ENCODE results near the gene SH2D4B. TPM values are rescaled to one million over a fixed set of nuclear protein-coding genes. Genes with fewer than 3 reads are reported as not detected.

The SH2D4B gene
- total RNA-seq, 4 donors from 2014 or later: not detected

GRCh38 chr10:80536361-80536835 lies 1.3 kb upstream of the SH2D4B start:
- no peaks in the 10 kb centered on the region for H3K36me3 ChIP-seq
- peaks cover 5% of the 10 kb centered on the region for H3K27me3 ChIP-seq
- WGBS, 2 donors (ENCODE audit: low coverage in 1 of 2): 100% methylated on average over 2 to 4 of the region's 17 CpGs
- TF ChIP-seq, protein P1, sequence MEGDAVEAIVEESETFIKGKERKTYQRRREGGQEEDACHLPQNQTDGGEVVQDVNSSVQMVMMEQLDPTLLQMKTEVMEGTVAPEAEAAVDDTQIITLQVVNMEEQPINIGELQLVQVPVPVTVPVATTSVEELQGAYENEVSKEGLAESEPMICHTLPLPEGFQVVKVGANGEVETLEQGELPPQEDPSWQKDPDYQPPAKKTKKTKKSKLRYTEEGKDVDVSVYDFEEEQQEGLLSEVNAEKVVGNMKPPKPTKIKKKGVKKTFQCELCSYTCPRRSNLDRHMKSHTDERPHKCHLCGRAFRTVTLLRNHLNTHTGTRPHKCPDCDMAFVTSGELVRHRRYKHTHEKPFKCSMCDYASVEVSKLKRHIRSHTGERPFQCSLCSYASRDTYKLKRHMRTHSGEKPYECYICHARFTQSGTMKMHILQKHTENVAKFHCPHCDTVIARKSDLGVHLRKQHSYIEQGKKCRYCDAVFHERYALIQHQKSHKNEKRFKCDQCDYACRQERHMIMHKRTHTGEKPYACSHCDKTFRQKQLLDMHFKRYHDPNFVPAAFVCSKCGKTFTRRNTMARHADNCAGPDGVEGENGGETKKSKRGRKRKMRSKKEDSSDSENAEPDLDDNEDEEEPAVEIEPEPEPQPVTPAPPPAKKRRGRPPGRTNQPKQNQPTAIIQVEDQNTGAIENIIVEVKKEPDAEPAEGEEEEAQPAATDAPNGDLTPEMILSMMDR (IDR thresholded peaks at IDR 0.05): no peak
- TF ChIP-seq EP300 (IDR thresholded peaks at IDR 0.05) (no peak), POLR2A (IDR thresholded peaks at IDR 0.05) (no peak), POLR2AphosphoS5 (IDR thresholded peaks at IDR 0.05) (no peak)
- peak overlapping the region in 2 of 4 donors; percentile 38 to 67 for H3K27ac ChIP-seq
- no peaks in the 10 kb centered on the region for H3K9me3 ChIP-seq
- no peak for ATAC-seq
- peaks cover 0 to 11% (median 0%) of the 10 kb centered on the region in 3 donors for H3K4me1 ChIP-seq
- H3K4me3 ChIP-seq: peak overlapping the region; percentile 25 to 52

DNA sequence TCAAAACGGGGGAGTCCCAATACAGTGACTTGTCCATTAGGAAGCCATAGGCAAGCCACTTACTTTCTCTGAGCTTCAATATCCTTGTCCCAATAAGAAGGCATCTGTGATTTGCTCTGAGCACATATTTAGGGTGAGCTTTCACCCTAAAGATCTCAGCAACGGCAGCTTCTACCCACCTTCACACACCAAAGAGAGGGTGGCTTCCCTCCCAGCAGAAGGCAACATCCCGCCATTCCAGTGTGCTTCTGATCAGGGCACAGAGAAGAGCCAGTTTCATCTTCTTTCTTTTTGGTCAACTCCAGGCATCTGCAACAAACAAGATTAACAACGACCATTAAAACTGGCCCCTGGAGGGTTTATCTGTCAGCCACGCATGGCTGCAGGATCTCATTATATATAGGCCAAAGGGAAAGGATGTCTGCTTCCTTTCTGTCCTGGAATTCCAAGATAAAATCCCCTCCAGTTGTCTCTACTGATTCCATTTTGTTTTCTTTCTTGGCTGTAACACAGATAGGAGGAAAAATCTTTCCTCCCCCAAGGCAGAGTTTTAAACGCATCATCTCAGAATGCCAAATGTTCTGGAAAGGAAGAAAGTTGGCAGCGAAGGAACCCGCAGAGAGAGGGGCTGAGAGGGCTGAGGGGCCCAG lies 491 bp upstream of the SH2D4B start:
- H3K27me3 ChIP-seq: peaks cover 5% of the 10 kb centered on the region
- H3K9me3 ChIP-seq: no peaks in the 10 kb centered on the region
- 60 to 87% methylated on average over 5 of the region's 8 CpGs for WGBS, 2 donors (ENCODE audit: low coverage in 1 of 2)
- no peaks in the 10 kb centered on the region for H3K36me3 ChIP-seq
- H3K4me3 ChIP-seq: no peak overlapping the region
- TF ChIP-seq POLR2A (IDR thresholded peaks at IDR 0.05) (no peak), EP300 (IDR thresholded peaks at IDR 0.05) (no peak), POLR2AphosphoS5 (IDR thresholded peaks at IDR 0.05) (no peak)
- TF ChIP-seq, protein P1 (IDR thresholded peaks at IDR 0.05): no peak
- ATAC-seq: no peak
- H3K27ac ChIP-seq: no peak overlapping the region
- H3K4me1 ChIP-seq: peaks cover 0 to 11% (median 0%) of the 10 kb centered on the region in 3 donors

GRCh38 chr10:80538481-80539185 lies 931 bp downstream of the SH2D4B start:
- H3K27me3 ChIP-seq: peaks cover 5% of the 10 kb centered on the region
- TF ChIP-seq POLR2AphosphoS5 (IDR thresholded peaks at IDR 0.05): no peak
- TF ChIP-seq, protein P1 (IDR thresholded peaks at IDR 0.05): no peak
- TF ChIP-seq EP300 (IDR thresholded peaks at IDR 0.05): no peak
- TF ChIP-seq POLR2A (IDR thresholded peaks at IDR 0.05): no peak
- H3K36me3 ChIP-seq: no peaks in the 10 kb centered on the region
- H3K9me3 ChIP-seq: no peaks in the 10 kb centered on the region
- 100% methylated on average over 3 of the region's 16 CpGs; no CpG with 5 or more reads in 1 of the 2 donors for WGBS, 2 donors (ENCODE audit: low coverage in 1 of 2)
- no peak overlapping the region for H3K27ac ChIP-seq
- no peak for ATAC-seq
- H3K4me1 ChIP-seq: peaks cover 0 to 11% (median 0%) of the 10 kb centered on the region in 3 donors
- H3K4me3 ChIP-seq: no peak overlapping the region

- H3K27me3 ChIP-seq: peaks cover 5% of the 10 kb centered on the region
- WGBS, 2 donors (ENCODE audit: low coverage in 1 of 2): 68 to 72% methylated on average over 4 of the region's 7 CpGs
- no peak overlapping the region for H3K27ac ChIP-seq
- H3K9me3 ChIP-seq: no peaks in the 10 kb centered on the region
- TF ChIP-seq, protein P1 (IDR thresholded peaks at IDR 0.05): no peak
- no peak overlapping the region for H3K4me3 ChIP-seq
- no peak for ATAC-seq
- no peaks in the 10 kb centered on the region for H3K36me3 ChIP-seq
- peaks cover 0 to 11% (median 0%) of the 10 kb centered on the region in 3 donors for H3K4me1 ChIP-seq
These were observed 1.8 kb downstream of the SH2D4B start for GRCh38 chr10:80539421-80540031.
